GM12864 (cell line): ENCODE measurements around the gene TENT5A.

Experiments
- DNase-seq: peaks from one replicate; pipeline ENCODE4 v3.0.0-alpha.2; 2011; ENCODE audit warnings: low read depth
- H3K4me3 ChIP-seq: 2 replicates; pipeline ENCODE4 v1.5.1; 2011; ENCODE audit warnings: mild to moderate bottlenecking, low read depth, low read length, control low read depth
- TF ChIP-seq, protein P1 (sequence below): IDR thresholded peaks from 2 replicates; pipeline ENCODE4 v1.5.1; 2011; ENCODE audit warnings: low read depth, mild to moderate bottlenecking, moderate library complexity, low read length, control low read depth, inconsistent platforms; ENCODE audit errors: missing control alignments

TENT5A gene

GRCh38 chr6:81773887-81774286, 21.4 kb upstream of the TENT5A start:
- no peak for DNase-seq
- TF ChIP-seq, protein P1, sequence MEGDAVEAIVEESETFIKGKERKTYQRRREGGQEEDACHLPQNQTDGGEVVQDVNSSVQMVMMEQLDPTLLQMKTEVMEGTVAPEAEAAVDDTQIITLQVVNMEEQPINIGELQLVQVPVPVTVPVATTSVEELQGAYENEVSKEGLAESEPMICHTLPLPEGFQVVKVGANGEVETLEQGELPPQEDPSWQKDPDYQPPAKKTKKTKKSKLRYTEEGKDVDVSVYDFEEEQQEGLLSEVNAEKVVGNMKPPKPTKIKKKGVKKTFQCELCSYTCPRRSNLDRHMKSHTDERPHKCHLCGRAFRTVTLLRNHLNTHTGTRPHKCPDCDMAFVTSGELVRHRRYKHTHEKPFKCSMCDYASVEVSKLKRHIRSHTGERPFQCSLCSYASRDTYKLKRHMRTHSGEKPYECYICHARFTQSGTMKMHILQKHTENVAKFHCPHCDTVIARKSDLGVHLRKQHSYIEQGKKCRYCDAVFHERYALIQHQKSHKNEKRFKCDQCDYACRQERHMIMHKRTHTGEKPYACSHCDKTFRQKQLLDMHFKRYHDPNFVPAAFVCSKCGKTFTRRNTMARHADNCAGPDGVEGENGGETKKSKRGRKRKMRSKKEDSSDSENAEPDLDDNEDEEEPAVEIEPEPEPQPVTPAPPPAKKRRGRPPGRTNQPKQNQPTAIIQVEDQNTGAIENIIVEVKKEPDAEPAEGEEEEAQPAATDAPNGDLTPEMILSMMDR = no peak
- H3K4me3 ChIP-seq = no peak overlapping the region

DNA sequence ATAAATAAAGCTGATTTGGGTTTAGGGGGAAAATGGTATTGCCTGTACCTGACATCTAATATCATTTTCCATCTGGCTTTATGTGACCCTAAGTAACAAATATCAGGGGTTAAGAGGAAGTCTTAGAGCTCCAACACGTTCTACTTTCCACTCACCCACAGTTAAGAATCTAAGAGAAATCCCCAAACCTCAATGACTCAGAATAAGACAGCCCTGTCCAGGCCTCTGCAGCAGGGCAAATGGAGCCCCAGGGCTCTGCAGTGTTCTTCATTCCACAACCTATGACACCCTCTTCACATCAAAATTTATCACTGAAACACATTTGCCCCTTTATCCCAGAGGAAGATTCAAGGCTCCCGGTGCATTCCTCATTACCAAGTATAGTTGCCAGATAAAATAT, 20.3 kb upstream of the TENT5A start:
- DNase-seq = no peak
- TF ChIP-seq, protein P1 = no peak
- no peak overlapping the region for H3K4me3 ChIP-seq

DNA sequence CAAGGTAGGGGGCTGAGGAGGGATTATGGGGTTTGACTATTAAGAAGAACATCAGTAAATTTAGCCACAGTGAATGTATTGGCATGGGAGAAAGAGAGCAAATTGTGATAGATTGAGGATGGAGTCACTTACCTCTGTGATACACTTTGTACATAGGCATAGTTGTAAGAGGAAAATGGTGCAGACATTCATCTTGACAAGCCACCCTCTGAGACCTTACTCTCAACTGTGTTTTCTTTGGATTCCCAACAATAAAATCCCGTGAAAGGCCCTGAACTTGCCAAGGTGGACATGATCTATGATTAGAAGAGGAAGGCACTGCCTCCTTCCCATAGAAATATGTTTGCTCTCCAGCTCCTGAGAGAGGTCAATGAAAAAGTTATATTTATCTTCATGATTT, 18.6 kb upstream of the TENT5A start:
- TF ChIP-seq, protein P1 = no peak
- no peak for DNase-seq

DNA sequence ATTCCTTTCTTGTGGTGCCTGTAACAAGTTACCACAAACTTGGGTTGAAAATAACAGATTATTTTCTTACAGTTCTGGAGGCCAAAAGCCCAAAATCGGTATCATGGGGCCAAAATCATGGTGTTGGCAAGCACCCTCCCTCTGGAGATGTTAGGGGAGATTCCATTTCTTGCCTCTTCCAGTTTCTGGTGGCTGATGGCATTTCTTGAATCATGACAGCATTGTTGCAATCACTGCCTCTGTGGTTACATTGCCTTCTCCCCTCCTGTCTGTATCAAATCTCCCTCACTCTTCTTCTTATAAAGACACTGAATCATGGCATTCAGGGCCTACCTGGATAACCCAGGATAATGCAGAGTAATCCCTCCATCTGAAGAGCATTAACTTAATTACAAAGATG, 17.9 kb upstream of the TENT5A start:
- H3K4me3 ChIP-seq = no peak overlapping the region
- TF ChIP-seq, protein P1 = no peak
- DNase-seq = no peak

More for the DNA sequence above, 18.6 kb upstream of the TENT5A start:
- no peak overlapping the region for H3K4me3 ChIP-seq

DNA sequence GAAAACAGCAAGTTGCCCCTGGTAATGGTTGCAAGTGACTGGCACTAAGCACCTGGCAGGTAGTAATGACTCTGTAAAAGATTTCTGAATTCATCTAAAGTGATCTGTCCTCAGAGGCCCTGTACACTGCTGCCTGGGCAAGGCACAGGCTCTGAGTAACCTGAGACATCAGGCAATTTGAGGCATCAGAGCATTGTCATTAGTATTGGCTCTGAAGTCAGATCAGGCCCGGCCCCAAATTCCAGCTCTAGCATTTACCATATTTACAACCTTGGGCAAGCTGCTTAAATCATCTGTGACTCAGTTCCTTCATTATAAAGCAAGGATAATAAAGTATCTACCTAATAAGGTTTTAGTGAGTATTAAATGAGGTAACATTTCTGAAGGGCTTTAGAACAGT, 17.3 kb upstream of the TENT5A start:
- TF ChIP-seq, protein P1 = no peak
- no peak for DNase-seq
- H3K4me3 ChIP-seq = no peak overlapping the region

GRCh38 chr6:81768150-81768942, 15.9 kb upstream of the TENT5A start:
- no peak for DNase-seq
- no peak overlapping the region for H3K4me3 ChIP-seq

More at GRCh38 chr6:81768150-81768942, 15.9 kb upstream of the TENT5A start:
- TF ChIP-seq, protein P1 = no peak
